GM12875 (cell line): ENCODE data around the gene IL20.

ENCODE experiments used
- H3K4me3 ChIP-seq: one replicate; pipeline ENCODE4 v1.5.1; 2011; ENCODE audit warnings: low read depth, low read length, control low read depth
- CTCF ChIP-seq: IDR thresholded peaks from 2 replicates; pipeline ENCODE4 v1.5.1; 2011; ENCODE audit warnings: low read depth, mild to moderate bottlenecking, control low read depth, inconsistent platforms, low read length, moderate library complexity, borderline replicate concordance; ENCODE audit not compliant: insufficient read depth

The IL20 gene

GRCh38 chr1:206887701-206888100, 22.3 kb downstream of the IL20 start:
- no peak for TF ChIP-seq CTCF

GRCh38 chr1:206890125-206891060, 25.0 kb downstream of the IL20 start:
- no peak overlapping the region for H3K4me3 ChIP-seq
- no peak for TF ChIP-seq CTCF

More at GRCh38 chr1:206887701-206888100, 22.3 kb downstream of the IL20 start:
- no peak overlapping the region for H3K4me3 ChIP-seq

GRCh38 chr1:206891412-206891811, 26.0 kb downstream of the IL20 start:
- TF ChIP-seq CTCF = no peak
- no peak overlapping the region for H3K4me3 ChIP-seq

- no peak overlapping the region for H3K4me3 ChIP-seq
- no peak for TF ChIP-seq CTCF
Measured at GRCh38 chr1:206892351-206892984, 27.0 kb downstream of the IL20 start.

GRCh38 chr1:206893380-206893779, 28.0 kb downstream of the IL20 start:
- no peak overlapping the region for H3K4me3 ChIP-seq

GRCh38 chr1:206895325-206895724, 29.9 kb downstream of the IL20 start:
- H3K4me3 ChIP-seq = no peak overlapping the region

More at GRCh38 chr1:206893380-206893779, 28.0 kb downstream of the IL20 start:
- no peak for TF ChIP-seq CTCF

More at GRCh38 chr1:206895325-206895724, 29.9 kb downstream of the IL20 start:
- TF ChIP-seq CTCF = no peak
